RWPE2 (cell line): ENCODE results near the gene ALOX5AP.

Experiments
- ATAC-seq: fragments of 200-7000 bp; cut with Tn5 transposase; 3 replicates; pipeline ENCODE4 v1.9.1; 2021; ENCODE audit warnings: low read depth
- DNase-seq: peaks from one replicate; pipeline ENCODE4 v3.0.0-alpha.2; 2020; ENCODE audit warnings: low spot score
- H3K27ac ChIP-seq: fragments of 450-650 bp; 2 replicates; pipeline ENCODE4 v1.5.1; 2017; ENCODE audit warnings: mild to moderate bottlenecking; ENCODE audit not compliant: poor library complexity, severe bottlenecking
- H3K27me3 ChIP-seq: fragments of 250-450 bp; sonication (Bioruptor Pico); 2 replicates; pipeline ENCODE4 v1.5.1; 2021; ENCODE audit warnings: mild to moderate bottlenecking, moderate library complexity; ENCODE audit not compliant: insufficient read depth, poor library complexity, severe bottlenecking
- H3K36me3 ChIP-seq: fragments of 250-450 bp; sonication (Bioruptor Pico); 2 replicates; pipeline ENCODE4 v1.5.1; 2020; ENCODE audit warnings: low read depth, mild to moderate bottlenecking, moderate library complexity
- H3K4me1 ChIP-seq: fragments of 250-450 bp; sonication (Bioruptor Pico); 2 replicates; pipeline ENCODE4 v1.5.1; 2021; ENCODE audit warnings: mild to moderate bottlenecking, moderate library complexity; ENCODE audit not compliant: insufficient read depth, poor library complexity, severe bottlenecking
- H3K4me3 ChIP-seq: fragments of 250-450 bp; sonication (Bioruptor Pico); 2 replicates; pipeline ENCODE4 v1.5.1; 2021; ENCODE audit warnings: mild to moderate bottlenecking, moderate library complexity; ENCODE audit not compliant: severe bottlenecking
- H3K9me3 ChIP-seq: fragments of 250-450 bp; sonication (Bioruptor Pico); 2 replicates; pipeline ENCODE4 v1.5.1; 2021; ENCODE audit warnings: mild to moderate bottlenecking, moderate library complexity; ENCODE audit not compliant: severe bottlenecking
- CTCF ChIP-seq: fragments of 450-650 bp; IDR thresholded peaks from one replicate; pipeline ENCODE4 v1.5.1; 2017; ENCODE audit warnings: mild to moderate bottlenecking, moderate library complexity; ENCODE audit not compliant: poor library complexity, severe bottlenecking

Gene ALOX5AP

DNA sequence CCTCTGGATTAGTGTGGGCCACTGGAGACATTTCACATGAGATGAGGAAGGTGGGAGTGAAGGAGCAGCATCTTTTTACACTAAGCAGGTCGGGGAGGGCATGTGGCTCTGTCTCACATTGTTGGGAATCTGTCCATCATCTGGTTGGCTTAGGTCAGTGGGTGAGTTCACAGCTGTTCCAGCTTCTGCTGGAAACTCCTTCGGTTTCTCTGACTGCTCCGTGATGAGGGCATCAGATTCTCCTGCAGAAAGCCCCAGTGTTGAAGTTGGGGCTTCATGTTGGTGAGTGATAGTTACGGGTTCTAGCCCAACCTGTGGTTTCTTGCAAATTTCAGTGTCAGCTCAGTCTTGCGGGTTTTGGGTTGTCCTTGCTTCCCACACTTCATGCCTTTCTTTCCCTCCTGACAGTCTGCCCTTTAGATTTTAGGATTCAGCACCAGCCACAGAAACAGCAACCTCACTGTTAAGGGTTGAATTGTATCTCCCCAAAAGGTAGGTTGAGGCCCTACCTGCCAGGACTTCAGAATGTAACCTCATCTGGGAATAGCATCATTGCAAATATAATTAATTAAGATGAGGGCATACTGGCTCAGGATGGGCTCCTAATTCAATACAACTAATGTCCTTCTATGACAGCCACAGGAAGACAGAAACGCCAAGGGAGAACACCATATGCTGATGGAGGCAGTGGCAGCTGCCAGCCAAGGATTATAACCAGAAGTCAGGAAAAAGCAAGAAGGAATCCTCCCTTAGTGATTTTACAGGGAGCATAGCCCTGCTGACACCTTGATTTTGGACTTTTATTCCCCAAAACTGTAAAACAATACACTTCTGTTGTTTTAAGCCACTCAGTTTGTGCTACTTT lies 7.6 kb upstream of the ALOX5AP start:
- ATAC-seq: no peak
- DNase-seq: no peak
- Histone ChIP-seq H3K4me1 (no peaks in the 10 kb centered on the region), H3K27me3 (no peaks in the 10 kb centered on the region), H3K36me3 (no peaks in the 10 kb centered on the region), H3K4me3 (no peak overlapping the region), H3K9me3 (no peaks in the 10 kb centered on the region), H3K27ac (no peak overlapping the region)
- no peak for TF ChIP-seq CTCF

- Histone ChIP-seq H3K4me1 (peaks cover 11% of the 10 kb centered on the region), H3K36me3 (no peaks in the 10 kb centered on the region), H3K4me3 (no peak overlapping the region), H3K9me3 (no peaks in the 10 kb centered on the region), H3K27ac (no peak overlapping the region), H3K27me3 (no peaks in the 10 kb centered on the region)
- ATAC-seq (no peak), DNase-seq (no peak)
- TF ChIP-seq CTCF: no peak
Measured at GRCh38 chr13:30729801-30730200, 5.5 kb upstream of the ALOX5AP start.

DNA sequence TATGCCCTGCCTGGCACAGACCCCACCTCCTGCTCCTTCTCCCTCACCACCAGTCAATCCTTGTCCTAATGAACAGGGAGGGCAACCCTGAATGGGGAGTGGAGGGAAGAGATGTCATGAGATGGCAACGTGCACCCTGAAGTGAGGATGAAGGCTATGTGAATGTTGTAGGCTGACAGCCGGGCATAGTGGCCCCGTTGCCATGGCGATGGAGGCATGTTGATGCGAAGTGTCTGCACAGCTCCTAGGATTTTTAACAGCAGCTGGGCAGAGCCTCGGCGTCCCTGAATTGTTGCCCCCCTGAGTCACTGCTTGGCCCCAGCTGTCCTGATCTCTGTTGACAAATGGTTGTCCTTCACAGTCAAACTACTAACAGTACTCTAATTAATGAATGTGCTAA lies 4.8 kb upstream of the ALOX5AP start:
- H3K4me1 ChIP-seq: peaks cover 16% of the 10 kb centered on the region
- no peaks in the 10 kb centered on the region for H3K9me3 ChIP-seq
- ATAC-seq: no peak
- no peak overlapping the region for H3K27ac ChIP-seq
- no peak for DNase-seq
- no peak for TF ChIP-seq CTCF
- H3K4me3 ChIP-seq: no peak overlapping the region
- no peaks in the 10 kb centered on the region for H3K36me3 ChIP-seq
- no peaks in the 10 kb centered on the region for H3K27me3 ChIP-seq

GRCh38 chr13:30731361-30732045 lies 3.8 kb upstream of the ALOX5AP start:
- H3K27me3 ChIP-seq: no peaks in the 10 kb centered on the region
- H3K9me3 ChIP-seq: no peaks in the 10 kb centered on the region
- no peaks in the 10 kb centered on the region for H3K36me3 ChIP-seq
- TF ChIP-seq CTCF: no peak
- DNase-seq (no peak), ATAC-seq (no peak)
- no peak overlapping the region for H3K4me3 ChIP-seq
- no peak overlapping the region for H3K27ac ChIP-seq
- peaks cover 16% of the 10 kb centered on the region for H3K4me1 ChIP-seq

DNA sequence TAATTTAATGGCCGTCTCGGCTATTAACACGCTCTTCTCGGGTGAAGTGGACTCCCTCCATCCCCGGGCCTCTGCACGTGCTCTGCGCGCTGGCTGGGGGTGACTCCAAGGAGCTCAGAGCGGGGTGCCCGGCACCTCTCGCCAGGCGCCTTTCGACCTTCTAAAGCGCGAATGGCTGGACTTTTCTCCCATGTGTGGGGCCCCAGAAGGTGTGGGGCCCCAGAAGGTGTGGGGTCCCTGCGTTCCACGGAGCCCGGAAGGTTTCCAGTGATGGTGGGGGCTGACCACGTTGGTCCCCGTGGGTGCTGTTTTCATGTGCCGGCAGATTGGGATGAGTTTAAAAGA lies 3.3 kb upstream of the ALOX5AP start:
- Histone ChIP-seq H3K9me3 (no peaks in the 10 kb centered on the region), H3K27ac (no peak overlapping the region), H3K4me3 (no peak overlapping the region), H3K36me3 (no peaks in the 10 kb centered on the region), H3K4me1 (peaks cover 16% of the 10 kb centered on the region), H3K27me3 (no peaks in the 10 kb centered on the region)
- ATAC-seq: no peak
- DNase-seq: no peak
- no peak for TF ChIP-seq CTCF
